GM18517 (cell line): ENCODE results near the gene SHOX.
"Not testable (repeated sequence)": the region's sequence is repeated elsewhere in the genome, so short reads cannot be mapped to it uniquely, and the experiment has no call there.

ENCODE experiments used
- ATAC-seq: cut with Tn5 transposase; IDR thresholded peaks from one replicate; pipeline ENCODE4 v1.9.1; 2021; ENCODE audit warnings: mild to moderate bottlenecking, moderate library complexity; ENCODE audit not compliant: unreplicated experiment

Gene SHOX

DNA sequence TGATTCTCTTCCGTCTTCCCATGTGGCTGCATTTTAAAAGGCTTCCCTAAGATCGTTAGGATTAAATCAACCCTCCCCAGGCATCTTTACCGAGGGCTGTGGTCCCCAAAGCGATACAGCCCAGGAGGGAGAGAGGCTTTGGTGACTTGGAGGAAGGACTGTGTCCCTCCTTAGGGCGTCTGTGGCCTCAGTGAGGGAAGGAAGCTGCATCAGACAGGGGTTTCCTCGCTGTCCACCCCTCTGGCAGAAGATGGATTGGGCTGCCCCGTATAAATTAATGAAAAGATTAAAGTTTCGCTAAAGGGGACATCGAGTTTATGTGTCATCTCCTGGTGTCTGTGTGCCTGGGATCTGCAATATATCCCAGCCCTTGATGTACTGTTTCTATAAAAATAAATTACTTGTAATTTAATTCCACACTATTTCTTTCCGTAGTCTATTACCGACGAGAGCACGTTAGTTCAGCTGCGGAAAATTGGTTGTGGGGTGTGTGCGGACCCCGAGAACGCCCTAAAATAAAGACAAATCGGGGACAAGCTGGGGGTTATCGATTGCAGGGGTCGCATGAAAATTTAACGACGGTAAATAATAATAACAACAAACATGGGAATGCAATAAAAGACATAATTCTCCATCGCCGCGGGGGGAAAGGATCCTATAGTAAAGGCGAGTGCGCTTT is 6.5 kb downstream of the SHOX start:
- no peak for ATAC-seq

DNA sequence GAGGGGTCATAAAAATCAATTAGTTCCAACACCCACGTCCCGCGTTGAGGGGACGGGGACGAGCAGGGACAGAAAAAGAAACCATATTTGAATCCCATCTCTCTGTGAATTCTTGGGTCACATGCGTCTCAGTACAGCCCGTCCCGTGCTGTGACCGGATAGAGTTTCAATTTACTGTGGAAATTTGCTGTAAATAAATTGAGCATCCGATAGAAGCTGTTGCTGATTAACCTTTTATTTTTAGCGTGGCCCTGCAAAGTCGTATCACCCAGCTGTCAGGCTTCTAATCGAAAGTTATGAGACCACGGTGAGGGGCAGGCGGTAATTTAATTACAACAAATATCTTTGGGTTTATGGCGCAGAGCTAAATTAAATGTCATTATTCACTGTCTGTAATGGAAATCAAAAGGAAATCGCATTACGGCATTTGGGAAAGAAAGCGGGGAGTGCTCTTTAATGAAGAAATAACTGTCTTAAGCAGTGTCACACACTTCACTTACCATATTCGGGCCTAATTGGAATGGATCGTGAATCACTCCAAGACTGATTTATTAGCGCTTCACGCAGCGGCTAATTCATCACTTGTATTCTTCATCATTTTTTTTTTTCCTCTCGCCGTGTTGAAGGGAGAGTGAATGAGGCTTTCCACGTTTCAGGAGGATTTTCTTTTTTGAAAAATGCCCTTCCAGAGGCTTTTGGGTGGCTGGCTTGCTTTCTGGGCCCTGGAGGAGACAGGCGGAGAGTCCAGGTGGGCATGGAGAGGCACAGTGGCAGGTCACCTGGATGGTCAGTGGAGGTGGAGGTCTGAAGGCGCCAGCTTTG is 7.3 kb downstream of the SHOX start:
- ATAC-seq = no peak

DNA sequence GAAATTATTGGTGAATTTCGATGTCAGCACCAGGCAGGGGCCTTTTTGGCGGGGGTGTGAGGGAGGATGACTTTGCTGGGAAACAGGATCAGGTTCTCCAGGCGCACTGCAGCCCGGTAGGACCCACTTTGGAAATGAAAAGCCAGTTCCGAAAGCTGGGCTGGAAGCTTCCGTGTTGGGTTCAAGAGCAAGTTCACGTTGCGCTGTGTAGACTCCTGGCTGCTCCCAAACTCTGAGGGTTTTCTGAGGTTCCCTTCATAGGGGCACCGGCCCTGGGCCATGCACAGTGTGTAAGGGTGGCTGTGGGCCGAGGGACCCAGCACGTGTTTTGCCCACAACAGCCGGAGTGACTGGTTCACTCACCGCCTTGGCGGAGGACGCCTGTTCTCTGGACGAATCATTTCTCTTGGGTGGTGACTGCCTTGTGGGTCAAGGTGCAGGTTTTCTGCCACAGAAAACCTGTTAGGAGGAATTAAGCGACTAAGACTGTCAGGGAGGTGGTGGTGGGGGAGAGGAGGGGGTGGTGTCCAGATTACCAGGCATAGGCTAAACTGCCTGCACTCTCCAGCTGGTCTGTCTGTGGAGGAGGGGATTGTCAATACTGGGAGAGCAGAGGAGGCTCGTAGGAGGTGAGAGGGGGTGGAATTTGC is 8.0 kb downstream of the SHOX start:
- ATAC-seq = no peak

DNA sequence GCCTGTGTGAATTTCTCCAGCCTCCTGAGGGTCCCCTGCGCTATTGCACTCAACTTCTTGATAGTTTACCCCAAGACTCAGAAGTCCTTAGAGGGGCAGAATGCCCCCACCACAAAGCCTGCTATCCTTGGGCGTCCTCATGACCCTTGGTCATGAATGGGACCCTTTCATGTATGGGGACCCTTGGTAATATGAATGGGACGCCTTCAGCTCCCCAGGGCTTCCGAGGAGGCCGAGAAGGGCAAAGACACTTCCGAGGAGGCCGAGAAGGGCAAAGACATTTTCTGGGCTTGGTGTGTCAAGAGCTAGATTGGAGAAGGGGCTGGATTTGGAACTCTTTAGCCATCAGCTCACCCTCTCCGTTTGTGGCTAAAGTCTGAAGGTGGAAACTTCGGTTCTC is 8.6 kb downstream of the SHOX start:
- no peak for ATAC-seq

DNA sequence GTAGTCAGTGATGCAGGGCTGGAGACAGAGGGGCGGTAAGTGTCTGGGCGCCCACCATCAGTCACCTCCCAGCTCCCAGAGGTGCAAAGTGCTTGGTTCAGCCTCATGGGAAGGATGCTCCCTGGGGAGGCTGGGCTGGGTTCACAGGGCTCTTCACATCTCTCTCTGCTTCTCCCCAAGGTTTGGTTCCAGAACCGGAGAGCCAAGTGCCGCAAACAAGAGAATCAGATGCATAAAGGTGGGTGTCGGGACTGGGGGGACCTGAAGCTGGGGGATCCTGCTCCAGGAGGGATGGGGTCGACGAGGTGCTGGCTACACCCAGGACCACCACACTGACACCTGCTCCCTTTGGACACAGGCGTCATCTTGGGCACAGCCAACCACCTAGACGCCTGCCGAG is 10.1 kb downstream of the SHOX start:
- ATAC-seq = no peak

DNA sequence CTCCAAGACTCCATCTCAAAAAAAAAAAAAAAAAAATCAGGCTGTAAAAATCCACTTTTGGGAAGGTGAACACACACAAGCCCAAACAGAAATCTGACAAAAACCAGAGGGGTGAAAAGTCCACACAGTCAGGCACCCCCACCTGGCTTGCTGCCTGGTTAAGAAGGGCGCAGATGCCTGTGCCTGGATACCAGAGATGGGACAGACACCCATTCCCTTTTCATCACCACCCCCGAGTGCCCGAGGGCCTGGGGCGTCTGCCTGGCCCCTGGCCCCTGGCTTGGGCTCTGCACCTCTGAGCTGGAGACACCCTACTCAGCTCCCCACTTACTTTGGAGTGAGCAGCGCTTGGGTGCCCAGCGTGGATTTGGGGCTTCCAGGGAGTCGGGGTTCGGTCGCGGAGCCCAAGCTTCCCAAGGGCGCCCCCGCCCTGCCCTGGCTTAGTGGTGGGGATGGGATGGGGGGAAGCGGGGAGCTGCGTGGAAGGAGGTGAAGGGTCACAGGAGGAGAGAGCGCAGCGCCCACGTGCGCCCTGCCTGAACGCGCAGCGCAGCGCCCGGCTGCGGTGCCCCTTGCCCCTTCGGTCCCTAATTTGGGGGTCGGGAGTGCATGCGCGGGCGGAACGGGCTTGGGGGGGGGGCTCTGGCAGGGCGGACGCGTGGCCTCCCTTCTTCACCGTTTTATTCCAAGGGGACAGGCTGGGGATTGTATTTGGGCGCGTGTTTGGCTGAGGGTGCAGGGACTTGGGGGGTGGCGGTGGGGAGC is 11.3 kb downstream of the SHOX start:
- no peak for ATAC-seq

DNA sequence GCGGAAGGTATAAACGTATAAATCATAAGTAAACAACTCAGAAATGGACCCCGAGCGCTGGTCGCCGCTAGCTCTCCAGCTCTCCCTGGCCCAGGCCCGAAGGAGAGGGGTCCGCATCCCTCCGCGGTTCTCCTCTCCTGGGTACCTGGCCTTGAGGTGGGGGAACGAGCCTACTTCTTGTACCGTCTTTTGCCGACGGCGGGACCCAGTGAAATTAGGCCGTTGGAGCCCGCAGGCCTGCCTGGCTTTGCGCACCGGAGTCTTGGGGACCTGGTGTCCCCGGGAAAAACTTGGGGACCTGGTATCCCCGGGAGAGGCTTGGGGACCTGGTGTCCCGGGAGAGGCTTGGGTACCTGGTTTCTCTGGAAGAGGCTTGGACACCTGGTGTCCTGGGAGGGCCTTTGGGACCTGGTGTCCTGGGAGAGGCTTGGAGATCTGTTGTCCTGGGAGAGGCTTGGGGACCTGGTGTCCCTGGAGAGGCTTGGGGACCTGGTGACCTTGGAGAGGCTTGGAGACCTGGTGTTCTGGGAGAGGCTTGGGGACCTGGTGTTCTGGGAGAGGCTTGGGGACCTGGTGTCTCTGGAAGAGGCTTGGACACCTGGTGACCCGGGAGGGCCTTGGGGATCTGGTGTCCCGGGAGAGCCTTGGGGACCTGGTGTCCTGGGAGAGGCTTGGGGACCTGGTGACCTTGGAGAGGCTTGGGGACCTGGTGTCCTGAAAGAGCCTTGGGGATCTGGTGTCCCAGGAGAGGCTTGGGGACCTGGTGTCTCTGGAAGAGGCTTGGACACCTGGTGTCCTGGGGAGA is 12.0 kb downstream of the SHOX start:
- ATAC-seq = no peak

DNA sequence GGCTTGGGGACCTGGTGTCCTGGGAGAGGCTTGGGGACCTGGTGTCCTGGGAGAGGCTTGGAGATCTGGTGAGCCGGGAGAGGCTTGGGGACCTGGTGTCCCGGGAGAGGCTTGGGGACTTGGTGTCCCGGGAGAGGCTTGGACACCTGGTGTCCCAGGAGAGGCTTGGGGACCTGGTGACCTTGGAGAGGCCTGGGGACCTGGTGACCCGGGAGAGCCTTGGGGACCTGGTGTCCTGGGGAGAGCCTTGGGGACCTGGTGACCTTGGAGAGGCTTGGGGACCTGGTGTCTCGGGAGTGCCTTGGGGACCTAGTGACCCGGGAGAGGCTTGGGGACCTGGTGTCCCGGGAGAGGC is 12.6 kb downstream of the SHOX start:
- ATAC-seq = no peak

DNA sequence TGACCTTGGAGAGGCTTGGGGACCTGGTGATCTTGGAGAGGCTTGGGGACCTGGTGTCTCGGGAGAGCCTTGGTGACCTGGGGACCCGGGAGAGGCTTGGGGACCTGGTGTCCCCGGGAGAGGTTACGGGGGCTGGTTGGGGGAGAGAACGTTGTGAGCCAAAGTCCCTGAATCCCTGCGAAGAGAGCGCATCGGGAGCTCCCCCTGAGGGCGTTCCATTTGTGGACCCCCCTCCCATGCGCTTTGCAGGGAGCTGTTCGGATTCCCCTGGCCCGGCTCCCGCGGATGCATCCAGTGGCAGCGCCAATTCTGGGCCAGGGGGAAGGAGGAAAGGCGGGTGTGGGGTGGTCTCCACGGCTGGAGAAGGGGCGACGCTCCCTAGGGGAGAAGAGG is 13.3 kb downstream of the SHOX start:
- no peak for ATAC-seq

DNA sequence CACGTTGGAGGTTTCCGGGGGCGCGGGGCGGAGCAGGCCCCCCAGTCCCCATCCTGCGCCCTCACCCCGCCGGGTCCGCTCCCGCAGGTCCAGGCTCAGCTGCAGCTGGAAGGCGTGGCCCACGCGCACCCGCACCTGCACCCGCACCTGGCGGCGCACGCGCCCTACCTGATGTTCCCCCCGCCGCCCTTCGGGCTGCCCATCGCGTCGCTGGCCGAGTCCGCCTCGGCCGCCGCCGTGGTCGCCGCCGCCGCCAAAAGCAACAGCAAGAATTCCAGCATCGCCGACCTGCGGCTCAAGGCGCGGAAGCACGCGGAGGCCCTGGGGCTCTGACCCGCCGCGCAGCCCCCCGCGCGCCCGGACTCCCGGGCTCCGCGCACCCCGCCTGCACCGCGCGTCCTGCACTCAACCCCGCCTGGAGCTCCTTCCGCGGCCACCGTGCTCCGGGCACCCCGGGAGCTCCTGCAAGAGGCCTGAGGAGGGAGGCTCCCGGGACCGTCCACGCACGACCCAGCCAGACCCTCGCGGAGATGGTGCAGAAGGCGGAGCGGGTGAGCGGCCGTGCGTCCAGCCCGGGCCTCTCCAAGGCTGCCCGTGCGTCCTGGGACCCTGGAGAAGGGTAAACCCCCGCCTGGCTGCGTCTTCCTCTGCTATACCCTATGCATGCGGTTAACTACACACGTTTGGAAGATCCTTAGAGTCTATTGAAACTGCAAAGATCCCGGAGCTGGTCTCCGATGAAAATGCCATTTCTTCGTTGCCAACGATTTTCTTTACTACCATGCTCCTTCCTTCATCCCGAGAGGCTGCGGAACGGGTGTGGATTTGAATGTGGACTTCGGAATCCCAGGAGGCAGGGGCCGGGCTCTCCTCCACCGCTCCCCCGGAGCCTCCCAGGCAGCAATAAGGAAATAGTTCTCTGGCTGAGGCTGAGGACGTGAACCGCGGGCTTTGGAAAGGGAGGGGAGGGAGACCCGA is 14.0 kb downstream of the SHOX start:
- ATAC-seq = no peak

DNA sequence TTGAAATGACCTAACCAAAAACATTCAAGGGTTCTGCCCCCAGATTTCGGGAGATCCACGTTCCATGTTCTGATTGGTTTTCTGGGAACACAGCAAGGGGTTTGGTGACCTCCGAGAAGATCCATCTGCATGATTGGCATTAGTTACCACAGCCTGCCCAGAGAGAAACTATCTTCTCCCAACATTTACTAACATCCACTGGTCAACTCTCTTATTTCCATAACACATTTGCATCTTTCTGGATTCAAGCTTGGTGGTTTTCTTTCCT is 15.6 kb downstream of the SHOX start:
- no peak for ATAC-seq

DNA sequence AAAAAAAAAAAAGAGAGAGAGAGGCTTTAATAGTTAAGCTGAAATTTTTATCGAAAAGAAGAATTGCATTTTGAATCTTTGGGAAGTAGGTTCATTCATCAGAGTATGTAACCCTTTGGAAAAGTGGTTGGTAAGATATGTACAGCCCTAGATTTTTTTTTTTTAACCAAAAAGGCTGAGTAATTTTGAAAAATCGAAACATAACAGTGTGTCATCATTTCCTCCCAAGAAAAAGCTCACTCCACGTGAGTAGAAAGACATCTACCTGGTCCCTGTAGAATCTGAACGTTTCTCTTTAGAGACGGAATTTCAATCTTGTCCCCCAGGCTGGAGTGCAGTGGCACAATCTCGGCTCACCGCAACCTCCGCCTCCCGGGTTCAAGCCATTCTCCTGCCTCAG is 16.2 kb downstream of the SHOX start:
- ATAC-seq = no peak

DNA sequence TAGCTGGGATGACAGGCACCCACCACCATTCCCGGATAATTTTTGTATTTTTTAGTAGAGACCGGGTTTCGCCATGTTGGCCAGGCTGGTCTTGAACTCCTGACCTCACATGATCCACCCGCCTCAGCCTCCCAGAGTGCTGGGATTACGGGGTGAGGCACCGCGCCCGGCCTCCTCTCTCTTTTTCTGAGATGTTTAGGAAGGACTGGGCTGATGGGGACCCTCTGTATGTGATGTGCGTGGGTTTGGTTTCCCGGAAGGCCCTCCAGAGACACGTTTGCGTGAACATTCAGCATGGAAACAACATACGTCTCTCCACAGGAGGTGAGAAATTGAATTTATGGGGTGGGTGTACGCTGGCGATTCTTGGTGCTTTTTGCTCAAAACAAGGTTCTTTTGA is 18.6 kb downstream of the SHOX start:
- ATAC-seq = no peak

DNA sequence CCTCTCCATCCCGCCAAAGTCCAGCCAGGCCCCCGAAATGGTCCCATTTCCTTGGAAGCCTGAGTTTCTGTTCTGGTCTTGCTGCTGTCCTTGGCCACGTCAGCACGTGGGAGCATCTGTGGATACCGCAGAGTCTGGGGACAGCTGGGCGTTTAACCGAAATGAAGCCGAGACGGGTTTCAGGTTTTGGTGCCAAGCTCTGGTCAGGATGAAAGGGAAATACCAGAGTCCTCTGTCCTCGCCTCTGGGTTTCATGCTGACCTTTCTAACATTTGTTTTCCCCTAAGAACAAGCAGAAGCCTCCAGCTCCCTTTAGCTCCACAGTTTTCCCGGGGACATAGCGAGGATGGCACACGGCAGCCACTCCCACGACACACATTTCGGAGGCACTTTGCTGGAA is 19.7 kb downstream of the SHOX start:
- no peak for ATAC-seq

DNA sequence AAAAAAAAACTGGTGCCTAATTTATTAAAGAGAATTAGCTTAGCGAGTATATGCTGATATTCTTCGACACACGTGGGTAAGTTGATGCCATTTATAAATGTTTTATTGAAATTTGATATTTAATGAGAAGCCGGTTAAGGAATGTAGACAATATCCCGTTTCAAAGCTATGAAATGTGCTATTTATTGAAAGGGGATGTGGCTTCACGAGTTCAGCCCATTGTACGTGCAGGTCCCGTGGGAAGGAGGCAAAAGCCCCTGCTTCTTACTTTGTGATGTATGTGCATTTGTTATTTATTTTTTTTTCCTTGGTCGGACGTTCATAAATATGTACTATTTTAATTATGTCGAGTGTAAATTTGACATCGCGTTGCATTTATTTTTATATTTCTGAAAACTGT is 20.2 kb downstream of the SHOX start:
- no peak for ATAC-seq

DNA sequence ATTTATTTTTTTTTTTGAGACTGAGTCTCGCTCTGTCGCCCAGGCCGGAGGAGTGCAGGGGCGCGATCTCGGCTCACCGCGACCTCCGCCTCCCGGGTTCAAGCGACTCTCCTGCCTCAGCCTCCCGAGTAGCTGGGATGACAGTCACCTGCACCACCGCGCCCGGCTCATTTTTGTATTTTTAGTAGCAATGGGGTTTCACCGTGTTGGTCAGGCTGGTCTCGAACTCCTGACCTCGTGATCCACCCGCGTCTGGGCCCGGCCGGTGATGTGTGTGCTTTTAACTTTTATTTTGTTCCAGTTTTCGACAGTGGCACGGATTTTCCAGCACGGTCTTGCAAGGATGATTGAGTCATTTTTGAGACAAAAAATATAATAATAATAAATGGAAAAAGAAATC is 21.3 kb downstream of the SHOX start:
- not testable (repeated sequence) for ATAC-seq

DNA sequence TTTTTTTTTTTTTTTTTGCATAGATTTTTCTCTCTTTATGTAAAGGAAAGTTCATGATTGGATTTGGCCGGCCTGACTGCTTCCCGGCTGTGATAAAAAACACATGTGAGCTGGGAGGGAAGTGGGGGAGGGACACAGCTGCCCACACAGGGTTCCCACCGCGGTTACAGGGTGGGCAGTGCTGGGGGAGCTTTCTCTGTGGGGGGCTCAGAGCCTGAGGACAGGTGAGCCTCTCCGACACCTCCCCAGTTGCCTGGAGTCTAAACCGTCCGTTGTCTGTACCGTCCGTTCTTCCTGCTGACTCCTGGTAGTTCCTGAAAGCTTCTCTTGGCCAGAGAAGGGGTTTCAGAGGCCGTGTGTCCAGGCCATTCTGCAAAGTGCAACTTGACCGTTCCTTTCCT is 21.8 kb downstream of the SHOX start:
- ATAC-seq = no peak

DNA sequence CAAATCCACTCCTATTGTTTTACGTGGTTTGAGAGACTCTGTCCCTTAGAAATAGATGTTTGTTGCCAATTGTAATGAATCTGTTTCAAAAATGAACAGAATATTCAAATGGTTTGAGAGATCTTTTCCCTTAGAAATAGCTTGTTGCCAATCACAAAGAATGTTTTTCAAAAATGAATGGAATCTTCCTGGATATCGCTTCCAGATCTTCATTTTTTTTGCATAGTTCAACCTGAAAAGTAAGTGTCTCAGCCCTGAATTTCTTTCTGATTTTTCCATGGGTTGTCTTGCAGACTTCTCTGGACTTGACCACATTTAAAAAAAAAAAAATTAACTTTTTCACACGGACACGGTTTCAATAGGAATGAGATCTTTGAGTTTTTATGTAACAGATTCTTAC is 22.7 kb downstream of the SHOX start:
- ATAC-seq = no peak

DNA sequence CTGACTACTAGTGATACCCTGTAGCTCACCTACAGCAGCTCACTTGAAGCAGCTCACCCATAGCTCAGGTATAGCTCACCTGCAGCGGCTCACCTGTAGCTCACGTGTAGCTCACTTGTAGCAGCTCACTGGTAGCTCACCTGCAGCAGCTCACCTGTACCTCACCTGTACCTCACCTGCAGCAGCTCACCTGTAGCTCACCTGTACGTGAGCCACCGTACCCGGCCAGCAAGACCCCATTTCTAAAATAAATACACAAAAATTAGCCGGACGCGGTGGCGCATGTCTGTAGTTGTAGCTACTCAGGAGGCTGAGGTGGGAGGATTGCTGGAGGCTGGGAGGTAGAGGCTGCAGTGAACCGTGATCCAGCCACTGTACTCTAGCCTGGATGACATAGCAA is 30.6 kb downstream of the SHOX start:
- no peak for ATAC-seq

DNA sequence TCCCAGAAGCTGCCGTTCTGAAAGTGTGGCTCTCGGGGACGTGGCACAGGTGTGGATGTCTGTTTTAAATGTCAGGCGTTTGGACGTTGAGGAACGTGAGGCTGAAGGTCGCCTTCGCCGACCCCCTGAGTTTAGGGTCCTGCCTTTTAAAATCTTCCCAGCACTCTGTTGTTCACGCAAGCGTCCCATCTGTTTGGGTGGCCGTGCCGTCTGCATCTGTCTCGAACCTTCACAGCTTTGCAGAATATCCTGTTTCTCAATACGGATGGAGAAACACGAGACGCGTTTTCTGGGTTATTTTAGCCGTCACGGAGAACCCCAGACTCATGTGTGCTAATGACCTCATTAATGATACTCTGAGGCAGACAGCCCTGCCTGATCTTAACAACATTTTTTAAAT is 31.5 kb downstream of the SHOX start:
- ATAC-seq = no peak
